ENCODE measurements around the gene ILDR2.

Gene ILDR2

DNA sequence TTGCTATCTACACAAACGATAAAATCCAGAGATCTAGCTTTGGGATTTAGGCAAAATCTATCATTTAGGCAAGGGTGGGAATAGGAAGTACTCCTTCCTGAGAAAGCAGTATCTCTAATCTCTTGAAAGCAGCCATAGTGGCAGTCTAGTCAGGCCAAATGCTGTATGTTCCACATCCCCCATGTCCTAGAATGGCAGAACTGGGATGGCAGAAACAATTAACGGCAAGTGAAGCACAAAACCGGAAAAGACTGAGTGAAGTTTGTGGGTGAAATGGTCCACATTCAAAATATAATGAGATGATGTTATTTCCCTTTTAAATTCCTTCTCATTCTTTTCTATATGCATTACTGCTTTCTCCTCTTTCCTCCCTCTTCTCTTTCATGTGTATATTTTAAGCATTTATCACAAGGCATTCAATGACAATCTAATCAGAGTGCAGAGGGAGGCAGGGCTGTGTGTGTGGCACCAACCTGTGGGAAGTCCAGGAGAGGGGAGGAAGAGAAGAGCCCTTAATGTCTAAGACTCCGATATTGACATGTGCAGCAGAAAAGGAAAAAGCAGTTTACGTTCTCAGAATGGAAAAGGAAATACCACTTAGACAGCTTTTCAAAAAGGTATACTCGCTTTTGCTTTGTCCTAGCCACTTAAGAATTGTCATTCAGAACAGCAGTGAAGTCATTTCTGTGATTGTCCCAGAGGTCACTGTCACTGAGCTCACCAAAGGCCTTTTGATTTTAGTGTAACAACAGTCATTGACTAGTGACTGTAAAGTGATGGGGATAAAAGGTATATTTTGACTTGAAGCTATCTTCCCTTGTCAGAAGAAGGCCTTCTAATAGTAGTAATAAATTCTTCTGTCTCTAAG lies 57.0 kb downstream of the ILDR2 start:
- no peaks in the 10 kb centered on the region for H3K36me3 Mint-ChIP-seq
- no peaks in the 10 kb centered on the region for H3K4me1 Mint-ChIP-seq
- H3K27ac Mint-ChIP-seq: no peak overlapping the region
- peaks cover 22% of the 10 kb centered on the region for H3K27me3 Mint-ChIP-seq
- H3K9me3 Mint-ChIP-seq: no peaks in the 10 kb centered on the region
- H3K4me3 Mint-ChIP-seq: no peak overlapping the region

DNA sequence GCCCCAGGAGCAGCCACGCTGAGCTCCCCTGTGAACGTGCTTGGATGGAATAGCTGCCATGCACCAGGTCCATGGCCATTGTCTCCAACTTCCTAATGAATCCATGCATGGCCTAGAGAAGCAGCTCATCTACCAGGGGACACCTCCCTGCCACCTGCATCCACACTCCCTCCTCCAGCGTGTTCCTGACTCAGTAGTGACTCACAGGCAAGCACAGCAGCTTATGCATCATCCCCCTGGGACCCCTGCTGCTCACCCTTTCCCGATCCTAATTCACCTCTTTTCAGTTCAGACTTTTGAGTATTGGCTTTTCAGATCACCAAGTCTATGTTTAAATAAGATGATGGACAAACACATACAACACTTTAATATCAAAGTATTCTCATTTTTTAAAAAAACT lies 59.4 kb downstream of the ILDR2 start:
- peaks cover 3% of the 10 kb centered on the region for H3K4me1 Mint-ChIP-seq
- no peaks in the 10 kb centered on the region for H3K36me3 Mint-ChIP-seq
- peaks cover 11% of the 10 kb centered on the region for H3K27me3 Mint-ChIP-seq
- H3K4me3 Mint-ChIP-seq: no peak overlapping the region
- no peaks in the 10 kb centered on the region for H3K9me3 Mint-ChIP-seq
- no peak overlapping the region for H3K27ac Mint-ChIP-seq

GRCh38 chr1:166915042-166915441 lies 60.3 kb downstream of the ILDR2 start:
- H3K4me3 Mint-ChIP-seq: no peak overlapping the region

GRCh38 chr1:166914111-166914510 lies 61.2 kb downstream of the ILDR2 start:
- Mint-ChIP-seq H3K4me1 (peaks cover 9% of the 10 kb centered on the region), H3K4me3 (no peak overlapping the region), H3K27ac (no peak overlapping the region), H3K27me3 (no peaks in the 10 kb centered on the region), H3K9me3 (no peaks in the 10 kb centered on the region), H3K36me3 (no peaks in the 10 kb centered on the region)

More at GRCh38 chr1:166915042-166915441, 60.3 kb downstream of the ILDR2 start:
- no peaks in the 10 kb centered on the region for H3K36me3 Mint-ChIP-seq
- peaks cover 9% of the 10 kb centered on the region for H3K27me3 Mint-ChIP-seq
- H3K27ac Mint-ChIP-seq: no peak overlapping the region
- H3K9me3 Mint-ChIP-seq: no peaks in the 10 kb centered on the region
- H3K4me1 Mint-ChIP-seq: peaks cover 9% of the 10 kb centered on the region

DNA sequence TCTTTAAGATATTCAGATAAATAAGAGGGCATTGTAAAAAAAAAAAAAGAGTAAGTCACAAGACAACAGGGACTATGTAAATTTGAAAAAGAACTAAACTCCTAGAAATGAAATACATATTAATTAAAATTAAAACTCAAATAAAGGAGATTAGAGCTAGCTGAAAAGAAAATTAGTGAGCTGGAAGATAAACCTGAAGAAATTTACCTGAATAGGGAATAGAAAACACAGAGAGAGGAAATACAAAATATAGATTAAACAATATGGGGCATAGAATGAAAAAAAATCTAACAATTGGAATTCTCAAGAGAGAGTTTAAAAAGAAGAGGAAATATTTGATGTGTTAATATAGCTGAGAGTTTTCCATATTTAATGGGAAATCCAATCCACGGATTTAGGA lies 63.7 kb downstream of the ILDR2 start:
- no peak overlapping the region for H3K27ac Mint-ChIP-seq
- no peaks in the 10 kb centered on the region for H3K27me3 Mint-ChIP-seq
- H3K4me1 Mint-ChIP-seq: peaks cover 9% of the 10 kb centered on the region
- H3K36me3 Mint-ChIP-seq: no peaks in the 10 kb centered on the region
- no peak overlapping the region for H3K4me3 Mint-ChIP-seq
- H3K9me3 Mint-ChIP-seq: no peaks in the 10 kb centered on the region

GRCh38 chr1:166910396-166910994 lies 64.8 kb downstream of the ILDR2 start:
- H3K27me3 Mint-ChIP-seq: no peaks in the 10 kb centered on the region
- no peaks in the 10 kb centered on the region for H3K9me3 Mint-ChIP-seq
- H3K27ac Mint-ChIP-seq: no peak overlapping the region
- H3K4me3 Mint-ChIP-seq: no peak overlapping the region
- peaks cover 9% of the 10 kb centered on the region for H3K4me1 Mint-ChIP-seq
- no peaks in the 10 kb centered on the region for H3K36me3 Mint-ChIP-seq

GRCh38 chr1:166908942-166909341 lies 66.4 kb downstream of the ILDR2 start:
- no peaks in the 10 kb centered on the region for H3K9me3 Mint-ChIP-seq
- no peaks in the 10 kb centered on the region for H3K27me3 Mint-ChIP-seq
- peaks cover 9% of the 10 kb centered on the region for H3K4me1 Mint-ChIP-seq
- no peak overlapping the region for H3K4me3 Mint-ChIP-seq
- no peaks in the 10 kb centered on the region for H3K36me3 Mint-ChIP-seq
- no peak overlapping the region for H3K27ac Mint-ChIP-seq

GRCh38 chr1:166907763-166908162 lies 67.6 kb downstream of the ILDR2 start:
- no peak overlapping the region for H3K4me3 Mint-ChIP-seq
- no peaks in the 10 kb centered on the region for H3K27me3 Mint-ChIP-seq
- peaks cover 9% of the 10 kb centered on the region for H3K4me1 Mint-ChIP-seq
- H3K27ac Mint-ChIP-seq: no peak overlapping the region
- no peaks in the 10 kb centered on the region for H3K36me3 Mint-ChIP-seq
- H3K9me3 Mint-ChIP-seq: no peaks in the 10 kb centered on the region

DNA sequence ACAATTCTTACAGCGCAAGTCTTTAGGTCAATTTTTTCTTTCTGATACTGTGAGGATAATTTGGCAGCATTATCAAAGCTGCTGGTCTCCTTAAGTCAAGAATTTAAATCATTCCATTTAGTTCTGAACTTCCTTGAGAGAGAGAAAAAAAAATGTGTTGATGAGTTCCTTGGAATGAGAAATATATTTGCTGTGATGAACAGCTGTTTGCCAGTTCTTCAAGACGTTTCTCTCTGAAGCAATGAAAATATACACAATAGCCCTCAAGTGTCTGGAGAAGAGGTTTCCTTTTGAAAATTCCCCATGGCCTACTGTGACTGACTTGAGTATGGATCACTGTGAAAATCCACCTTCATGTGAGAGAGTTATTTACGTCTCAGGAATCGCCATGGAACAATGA lies 68.3 kb downstream of the ILDR2 start:
- H3K36me3 Mint-ChIP-seq: no peaks in the 10 kb centered on the region
- H3K4me1 Mint-ChIP-seq: peaks cover 9% of the 10 kb centered on the region
- no peaks in the 10 kb centered on the region for H3K9me3 Mint-ChIP-seq
- no peaks in the 10 kb centered on the region for H3K27me3 Mint-ChIP-seq
- H3K4me3 Mint-ChIP-seq: no peak overlapping the region
- H3K27ac Mint-ChIP-seq: no peak overlapping the region

DNA sequence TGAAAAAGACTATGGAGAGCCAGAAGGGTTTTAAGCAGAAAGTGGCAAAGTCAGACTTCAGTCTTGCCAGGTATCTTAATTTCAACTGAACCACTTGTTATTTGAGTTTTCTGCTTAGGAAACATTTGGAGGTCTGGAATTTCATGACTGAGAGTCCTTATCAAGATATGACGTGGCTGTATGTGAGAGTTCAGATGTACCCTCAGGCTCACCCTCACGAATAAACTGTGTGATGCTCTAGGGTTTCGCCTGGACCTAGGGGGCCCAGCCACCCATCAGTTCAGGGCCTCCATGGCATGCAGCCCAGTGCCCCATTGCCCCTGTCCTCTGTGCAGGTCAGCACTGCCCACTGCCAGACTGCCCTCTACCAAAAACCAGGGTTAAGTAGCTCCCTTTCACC lies 68.7 kb downstream of the ILDR2 start:
- H3K4me1 Mint-ChIP-seq: peaks cover 9% of the 10 kb centered on the region
- no peak overlapping the region for H3K27ac Mint-ChIP-seq
- no peaks in the 10 kb centered on the region for H3K36me3 Mint-ChIP-seq
- H3K27me3 Mint-ChIP-seq: no peaks in the 10 kb centered on the region
- H3K4me3 Mint-ChIP-seq: no peak overlapping the region
- no peaks in the 10 kb centered on the region for H3K9me3 Mint-ChIP-seq

GRCh38 chr1:166905900-166906299 lies 69.4 kb downstream of the ILDR2 start:
- Mint-ChIP-seq H3K4me3 (no peak overlapping the region), H3K9me3 (no peaks in the 10 kb centered on the region), H3K4me1 (peaks cover 6% of the 10 kb centered on the region), H3K36me3 (no peaks in the 10 kb centered on the region), H3K27ac (no peak overlapping the region), H3K27me3 (no peaks in the 10 kb centered on the region)

DNA sequence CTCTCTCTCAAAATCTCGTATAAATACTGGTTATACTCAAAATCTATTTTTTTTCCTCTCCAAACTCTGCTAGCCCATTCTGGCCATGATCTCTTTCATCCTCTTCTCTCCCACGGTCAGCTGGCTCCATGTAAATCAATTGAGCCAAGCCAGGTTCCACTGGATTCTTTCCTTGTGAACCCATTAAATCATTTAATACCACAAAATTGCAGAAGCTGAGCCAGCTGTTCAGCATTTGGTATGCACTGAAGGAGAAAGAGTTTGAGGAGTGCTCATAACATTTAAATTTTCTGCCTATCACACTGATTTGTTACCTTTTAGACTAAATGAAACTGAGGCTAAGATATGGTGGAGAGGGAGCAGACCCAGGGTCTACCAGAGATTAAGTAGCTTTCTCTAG lies 70.2 kb downstream of the ILDR2 start:
- Mint-ChIP-seq H3K36me3 (no peaks in the 10 kb centered on the region), H3K4me3 (no peak overlapping the region), H3K4me1 (no peaks in the 10 kb centered on the region), H3K27ac (no peak overlapping the region), H3K27me3 (no peaks in the 10 kb centered on the region), H3K9me3 (no peaks in the 10 kb centered on the region)

DNA sequence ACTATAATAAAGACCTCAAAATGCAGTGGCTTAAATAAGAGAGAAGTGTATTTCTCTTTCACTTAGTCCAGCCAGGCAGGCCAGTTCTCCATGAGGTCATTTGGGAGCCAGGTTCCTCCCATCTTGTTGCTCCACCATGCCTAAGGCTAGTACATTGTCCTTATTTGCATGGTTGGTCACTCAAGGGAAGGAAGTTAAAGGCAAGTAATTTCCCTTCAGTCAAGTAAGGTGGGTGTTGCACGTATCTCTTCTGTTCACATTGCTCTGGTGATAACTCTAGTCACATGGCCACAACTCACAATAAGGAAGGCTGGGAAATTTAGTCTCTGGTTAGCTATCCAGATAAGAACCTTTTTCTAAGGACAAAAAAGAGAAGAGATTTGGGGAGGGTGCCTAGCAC lies 72.1 kb downstream of the ILDR2 start:
- no peak overlapping the region for H3K27ac Mint-ChIP-seq
- no peaks in the 10 kb centered on the region for H3K4me1 Mint-ChIP-seq
- no peaks in the 10 kb centered on the region for H3K36me3 Mint-ChIP-seq
- no peaks in the 10 kb centered on the region for H3K9me3 Mint-ChIP-seq
- no peak overlapping the region for H3K4me3 Mint-ChIP-seq
- H3K27me3 Mint-ChIP-seq: no peaks in the 10 kb centered on the region

GRCh38 chr1:166902279-166902678 lies 73.1 kb downstream of the ILDR2 start:
- H3K9me3 Mint-ChIP-seq: no peaks in the 10 kb centered on the region
- H3K36me3 Mint-ChIP-seq: no peaks in the 10 kb centered on the region
- no peaks in the 10 kb centered on the region for H3K27me3 Mint-ChIP-seq
- no peaks in the 10 kb centered on the region for H3K4me1 Mint-ChIP-seq
- H3K27ac Mint-ChIP-seq: no peak overlapping the region
- no peak overlapping the region for H3K4me3 Mint-ChIP-seq

- Mint-ChIP-seq H3K36me3 (peaks cover 3% of the 10 kb centered on the region), H3K4me3 (no peak overlapping the region), H3K9me3 (peaks cover 5% of the 10 kb centered on the region), H3K27me3 (peaks cover 2% of the 10 kb centered on the region), H3K27ac (no peak overlapping the region), H3K4me1 (no peaks in the 10 kb centered on the region)
Observed at GRCh38 chr1:166900987-166901386, 74.4 kb downstream of the ILDR2 start.

DNA sequence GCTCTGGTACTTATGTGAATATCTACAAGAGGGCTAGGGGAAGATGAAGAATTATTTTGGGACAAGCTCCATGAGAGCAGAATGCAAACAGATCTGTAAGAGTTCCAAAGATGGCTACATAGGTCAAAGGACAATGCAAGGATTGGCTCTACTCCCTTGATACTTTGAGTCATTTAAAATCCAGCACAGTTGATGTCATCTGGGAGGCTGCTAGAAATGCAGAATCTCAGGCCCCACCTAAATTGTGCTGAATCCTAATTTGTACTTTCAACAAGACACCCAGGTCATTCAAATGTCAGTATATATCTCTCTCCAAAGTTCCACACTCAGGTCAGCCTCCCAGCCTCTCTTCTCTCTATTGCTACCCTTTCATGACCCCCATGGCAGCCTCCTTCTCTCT lies 75.6 kb downstream of the ILDR2 start:
- H3K9me3 Mint-ChIP-seq: peaks cover 5% of the 10 kb centered on the region
- no peaks in the 10 kb centered on the region for H3K4me1 Mint-ChIP-seq
- peaks cover 4% of the 10 kb centered on the region for H3K36me3 Mint-ChIP-seq
- peaks cover 2% of the 10 kb centered on the region for H3K27me3 Mint-ChIP-seq
- no peak overlapping the region for H3K4me3 Mint-ChIP-seq
- no peak overlapping the region for H3K27ac Mint-ChIP-seq

Measured in activated naive CD4-positive, alpha-beta T cell treated with anti-CD3 and anti-CD28 coated beads, Interleukin-2, amount 50 U/mL, for 24 hours (primary cell).